Measurements from ENCODE around the gene KDM3B.

Gene KDM3B

GRCh38 chr5:138338411-138339090, 13.9 kb upstream of the KDM3B start:
- no peak for DNase-seq (ENCODE audit: extremely low read depth, low read depth)
- H3K4me3 ChIP-seq (replicated peaks; ENCODE audit: low read depth, low read length): peak overlapping the region; percentile 82
- TF ChIP-seq CTCF (IDR thresholded peaks at IDR 0.05; ENCODE audit: low read depth, low read length, missing control alignments): no peak

- DNase-seq (ENCODE audit: extremely low read depth, low read depth): no peak
- H3K4me3 ChIP-seq (replicated peaks; ENCODE audit: low read depth, low read length): peak overlapping the region; percentile 82
- TF ChIP-seq CTCF (IDR thresholded peaks at IDR 0.05; ENCODE audit: low read depth, low read length, missing control alignments): no peak
Measured at GRCh38 chr5:138339091-138339456, 13.4 kb upstream of the KDM3B start.

- TF ChIP-seq CTCF (IDR thresholded peaks at IDR 0.05; ENCODE audit: low read depth, low read length, missing control alignments): no peak
- H3K4me3 ChIP-seq (replicated peaks; ENCODE audit: low read depth, low read length): peak overlapping the region; percentile 82
- DNase-seq (ENCODE audit: extremely low read depth, low read depth): no peak
Measured at GRCh38 chr5:138339464-138339863, 13.0 kb upstream of the KDM3B start.

- H3K4me3 ChIP-seq (replicated peaks; ENCODE audit: low read depth, low read length): peak overlapping the region; percentile 82
- no peak for TF ChIP-seq CTCF (IDR thresholded peaks at IDR 0.05; ENCODE audit: low read depth, low read length, missing control alignments)
- DNase-seq (ENCODE audit: extremely low read depth, low read depth): no peak
Measured at GRCh38 chr5:138340008-138340407, 12.5 kb upstream of the KDM3B start.

- H3K4me3 ChIP-seq (replicated peaks; ENCODE audit: low read depth, low read length): no peak overlapping the region
- no peak for DNase-seq (ENCODE audit: extremely low read depth, low read depth)
- no peak for TF ChIP-seq CTCF (IDR thresholded peaks at IDR 0.05; ENCODE audit: low read depth, low read length, missing control alignments)
Measured at GRCh38 chr5:138344887-138345622, 7.4 kb upstream of the KDM3B start.

- no peak for TF ChIP-seq CTCF (IDR thresholded peaks at IDR 0.05; ENCODE audit: low read depth, low read length, missing control alignments)
- DNase-seq (ENCODE audit: extremely low read depth, low read depth): no peak
- no peak overlapping the region for H3K4me3 ChIP-seq (replicated peaks; ENCODE audit: low read depth, low read length)
Measured at GRCh38 chr5:138346889-138347288, 5.6 kb upstream of the KDM3B start.

Measured in HFF-Myc (cell line).